Thymus (tissue), 11 donors: ENCODE measurements around the gene RASAL2. TPM values are rescaled to one million over a fixed set of nuclear protein-coding genes. Genes with fewer than 3 reads are reported as not detected.

Experiments used
- DNase-seq, 9 donors: peaks; one replicate each; pipeline ENCODE4 v3.0.0-alpha.2; 2013; ENCODE audit warnings: low spot score in 9 of 9, low read depth in 6 of 9, missing footprints in 1 of 9
- H3K27ac ChIP-seq, 2 donors: one replicate each; pipeline ENCODE4 v1.5.1; 2013; ENCODE audit warnings: control low read depth in 1 of 2, low read depth in 1 of 2, low read length in 1 of 2, mild to moderate bottlenecking in 1 of 2, moderate library complexity in 1 of 2
- H3K27me3 ChIP-seq, 2 donors: one replicate each; pipeline ENCODE4 v1.5.1; 2013; ENCODE audit warnings: low read length in 1 of 2; ENCODE audit not compliant: control insufficient read depth in 2 of 2, insufficient read depth in 1 of 2
- H3K36me3 ChIP-seq, 2 donors: one replicate each; pipeline ENCODE4 v1.5.1; 2013; ENCODE audit warnings: low read length in 1 of 2, mild to moderate bottlenecking in 1 of 2, moderate library complexity in 1 of 2; ENCODE audit not compliant: control insufficient read depth in 2 of 2, insufficient read depth in 2 of 2
- H3K4me1 ChIP-seq, 2 donors: one replicate each; pipeline ENCODE4 v1.5.1; 2013; ENCODE audit warnings: low read length in 2 of 2; ENCODE audit not compliant: control insufficient read depth in 2 of 2, insufficient read depth in 2 of 2
- H3K4me3 ChIP-seq, 2 donors: one replicate each; pipeline ENCODE4 v1.5.1; 2013; ENCODE audit warnings: low read length in 2 of 2, control low read depth in 1 of 2, mild to moderate bottlenecking in 1 of 2
- H3K9me3 ChIP-seq, 2 donors: one replicate each; pipeline ENCODE4 v1.5.1; 2013; ENCODE audit warnings: low read length in 1 of 2, mild to moderate bottlenecking in 1 of 2; ENCODE audit not compliant: control insufficient read depth in 2 of 2, insufficient read depth in 1 of 2
- WGBS: extraction: QIAGEN DNeasy Blood & Tissue Kit; methylation state at CpG from one replicate; pipeline ENCODE4 v1.1.7; 2013; 5-methylcytosine and 5-hydroxymethylcytosine counted together
- polyA plus RNA-seq: library from polyadenylated mRNA; stranded (reverse); fragments of 200-250 nt; gene quantifications from one replicate; pipeline ENCODE4 v1.2.3, GENCODE V29; 2013
- total RNA-seq: library from RNA; stranded (reverse); fragments of 120-200 nt; gene quantifications from one replicate; pipeline ENCODE4 v1.2.4, GENCODE V29; 2013
- donor health status: healthy.

Gene RASAL2
- total and polyA plus RNA-seq, 2 donors: 1.9 to 2.6 TPM

DNA sequence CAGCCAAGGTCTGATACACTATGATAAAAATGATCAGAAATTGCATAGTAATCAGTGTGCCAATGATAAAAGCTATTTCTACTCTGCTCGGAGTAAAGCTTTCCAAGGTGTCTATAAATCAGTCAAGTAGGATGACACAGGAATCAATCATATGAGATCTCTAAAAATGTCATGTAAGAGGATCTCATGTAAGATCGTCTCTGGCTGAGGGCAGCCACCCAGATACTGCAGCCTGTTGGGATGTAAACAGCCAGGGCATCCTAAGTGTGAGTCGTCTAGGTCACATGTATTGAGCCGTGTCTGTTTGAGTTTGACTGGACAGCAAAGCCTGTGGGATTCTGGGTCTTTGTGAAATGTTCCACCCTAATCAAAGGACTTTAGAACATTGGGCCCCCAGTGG is 416.3 kb downstream of the RASAL2 start:
- Histone ChIP-seq H3K27ac (no peak overlapping the region), H3K36me3 (no peaks in the 10 kb centered on the region), H3K4me1 (peaks cover 0 to 5% of the 10 kb centered on the region in 2 donors), H3K9me3 (peaks cover 0 to 2% of the 10 kb centered on the region in 2 donors), H3K27me3 (no peaks in the 10 kb centered on the region), H3K4me3 (no peak overlapping the region)
- no peak for DNase-seq
- WGBS: 96% methylated on average over 4 of the region's 4 CpGs

DNA sequence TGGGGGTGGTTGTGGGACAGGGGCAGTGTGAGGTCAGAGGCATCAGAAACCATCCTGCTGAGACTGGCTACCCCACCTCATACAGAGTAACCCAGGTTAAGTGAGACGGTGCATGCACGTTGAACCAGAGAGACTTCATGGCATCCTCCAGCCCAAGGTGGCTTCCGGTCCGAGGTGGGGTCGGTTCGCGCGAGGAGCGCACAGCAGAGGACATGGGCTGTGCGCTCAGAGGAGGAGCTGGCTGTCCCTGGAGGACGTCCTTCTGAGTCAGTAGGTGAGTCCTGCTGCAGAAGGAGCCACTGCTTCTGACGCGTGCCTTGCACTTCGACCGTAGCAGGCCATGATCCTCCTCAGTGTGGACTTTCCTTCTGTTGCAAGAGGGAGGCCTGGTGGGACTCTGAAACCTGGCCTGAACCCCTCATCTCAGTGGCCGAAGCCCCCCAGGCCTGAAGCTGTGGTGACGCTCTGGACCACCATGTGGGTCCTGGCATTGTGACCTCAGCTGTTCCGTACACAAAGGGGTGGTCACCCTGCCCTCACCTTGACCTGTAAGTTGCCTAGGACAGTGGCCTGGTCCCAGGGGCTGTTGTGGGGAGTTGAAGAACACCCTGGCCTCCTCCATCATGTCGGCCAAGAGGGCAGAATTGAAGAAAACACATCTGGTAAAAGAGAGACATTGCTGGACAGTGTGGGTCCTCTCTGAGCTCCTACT is 418.8 kb downstream of the RASAL2 start, which contains the start of gene TEX35:
TEX35 (plus strand) TSS at position 544 of the 712 bp plus-strand sequence; CDS start at position 624, 80 bp downstream.
- Histone ChIP-seq H3K4me1 (no peaks in the 10 kb centered on the region), H3K27me3 (no peaks in the 10 kb centered on the region), H3K9me3 (peaks cover 0 to 2% of the 10 kb centered on the region in 2 donors), H3K4me3 (no peak within 1 kb of the TSS), H3K36me3 (no peaks in the 10 kb centered on the region), H3K27ac (no peak within 1 kb of the TSS)
- WGBS: 97% methylated on average over 19 of the region's 19 CpGs
- no peak for DNase-seq

DNA sequence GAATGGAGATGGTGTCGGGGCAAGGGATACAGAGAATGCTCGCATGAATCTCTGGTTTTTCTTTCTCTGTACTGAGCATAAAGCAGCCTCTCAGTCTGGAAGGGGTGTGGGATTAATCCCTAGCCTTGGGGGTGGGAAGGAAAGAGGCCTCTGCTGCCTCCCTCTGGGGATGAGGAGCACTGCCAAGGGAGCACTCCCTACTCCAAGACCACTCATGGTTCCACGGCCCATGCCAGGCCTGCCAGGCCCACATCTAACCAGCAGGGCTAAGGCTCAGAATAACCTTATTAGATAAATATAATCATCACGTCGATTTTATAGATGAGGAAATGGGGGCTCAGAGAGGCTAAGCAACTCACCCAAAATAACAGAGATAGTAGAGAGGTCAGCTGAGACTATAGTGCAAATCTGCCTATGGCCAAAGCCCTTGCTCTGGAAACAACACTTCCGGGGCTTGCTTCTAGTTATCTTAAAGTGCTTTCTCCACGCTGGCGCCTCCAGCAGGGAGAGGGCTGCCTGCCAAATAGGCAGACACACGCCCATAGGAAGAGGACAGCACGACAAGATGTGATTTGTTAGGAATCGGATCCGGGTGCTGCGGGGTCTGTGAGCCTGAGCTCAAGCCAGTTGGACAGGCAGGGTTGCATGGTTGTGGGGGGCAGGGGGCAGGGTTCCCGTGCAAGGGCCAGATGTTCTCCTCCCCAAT is 419.5 kb downstream of the RASAL2 start:
- Histone ChIP-seq H3K36me3 (no peaks in the 10 kb centered on the region), H3K4me1 (no peaks in the 10 kb centered on the region), H3K27me3 (no peaks in the 10 kb centered on the region), H3K27ac (no peak overlapping the region), H3K9me3 (peaks cover 0 to 2% of the 10 kb centered on the region in 2 donors), H3K4me3 (no peak overlapping the region)
- DNase-seq: no peak
- WGBS: 92% methylated on average over 14 of the region's 14 CpGs

DNA sequence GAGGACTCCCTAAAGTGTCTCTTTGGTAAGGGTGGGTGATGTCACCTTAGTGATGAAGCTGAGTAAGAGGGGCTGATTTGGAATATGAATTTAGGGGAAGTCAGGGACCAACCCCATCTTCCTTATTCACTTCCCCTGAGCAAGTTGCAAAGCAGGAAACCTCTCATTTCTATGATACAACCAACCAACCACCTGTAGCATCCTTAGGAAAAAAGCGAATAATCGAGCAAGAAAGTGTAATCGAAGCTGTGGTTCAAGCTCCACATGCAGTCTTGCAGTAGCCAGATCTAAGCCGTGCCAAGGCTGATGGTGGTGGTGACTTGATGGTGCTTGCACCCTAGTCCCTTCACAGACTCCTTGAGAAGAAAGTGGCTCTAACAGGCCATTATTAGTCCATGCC is 422.2 kb downstream of the RASAL2 start:
- peaks cover 0 to 2% of the 10 kb centered on the region in 2 donors for H3K9me3 ChIP-seq
- no peaks in the 10 kb centered on the region for H3K36me3 ChIP-seq
- no peaks in the 10 kb centered on the region for H3K4me1 ChIP-seq
- no peak overlapping the region for H3K4me3 ChIP-seq
- no peak overlapping the region for H3K27ac ChIP-seq
- WGBS: 95% methylated on average over 4 of the region's 4 CpGs
- no peak for DNase-seq
- no peaks in the 10 kb centered on the region for H3K27me3 ChIP-seq

DNA sequence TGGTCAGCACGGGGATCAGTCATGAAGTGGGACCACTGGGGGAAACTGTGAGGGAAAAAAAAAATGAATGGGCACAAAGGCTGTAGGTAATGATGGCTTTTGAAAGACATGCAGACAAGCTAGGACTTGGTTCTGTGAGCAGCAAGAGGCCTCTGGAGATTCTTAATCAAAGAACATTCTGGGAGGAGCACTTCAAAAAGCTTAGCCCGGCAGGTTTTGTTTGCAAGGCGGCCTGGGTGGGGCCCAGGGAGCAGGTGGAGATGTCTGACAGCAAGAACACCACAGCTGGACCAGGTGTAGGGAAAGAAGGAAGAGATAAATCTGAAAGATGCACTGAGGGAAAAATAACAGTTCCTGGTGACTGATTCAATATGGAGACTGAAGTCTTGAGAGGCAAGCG is 425.0 kb downstream of the RASAL2 start:
- WGBS: 92% methylated on average over 4 of the region's 4 CpGs

DNA sequence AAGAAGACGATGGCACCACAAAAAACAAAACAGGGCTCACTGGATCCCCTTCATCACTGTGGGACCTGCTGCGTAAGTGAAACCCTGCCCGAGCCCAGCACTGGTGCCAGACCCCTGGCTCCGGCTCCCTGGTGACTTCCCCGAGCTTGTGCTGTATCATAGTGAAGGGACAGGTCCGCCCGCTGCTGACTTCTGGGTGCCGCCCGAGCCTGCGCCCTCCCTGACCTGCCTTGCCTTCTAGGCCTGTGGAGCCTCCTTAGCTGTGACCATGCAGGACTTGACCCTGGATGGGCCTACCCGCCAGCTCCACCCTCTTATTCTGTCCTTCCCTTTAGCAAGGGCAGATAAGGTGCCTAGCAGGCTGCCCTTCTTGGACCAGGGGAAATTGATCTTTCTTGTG is 426.9 kb downstream of the RASAL2 start:
- no peaks in the 10 kb centered on the region for H3K9me3 ChIP-seq
- WGBS: 97% methylated on average over 11 of the region's 11 CpGs
- no peak for DNase-seq
- no peaks in the 10 kb centered on the region for H3K4me1 ChIP-seq
- no peak overlapping the region for H3K27ac ChIP-seq
- no peaks in the 10 kb centered on the region for H3K36me3 ChIP-seq
- H3K27me3 ChIP-seq: no peaks in the 10 kb centered on the region
- no peak overlapping the region for H3K4me3 ChIP-seq

More for the DNA sequence above, 425.0 kb downstream of the RASAL2 start:
- Histone ChIP-seq H3K27ac (no peak overlapping the region), H3K36me3 (no peaks in the 10 kb centered on the region), H3K27me3 (no peaks in the 10 kb centered on the region), H3K4me3 (no peak overlapping the region), H3K4me1 (no peaks in the 10 kb centered on the region), H3K9me3 (no peaks in the 10 kb centered on the region)
- no peak for DNase-seq

DNA sequence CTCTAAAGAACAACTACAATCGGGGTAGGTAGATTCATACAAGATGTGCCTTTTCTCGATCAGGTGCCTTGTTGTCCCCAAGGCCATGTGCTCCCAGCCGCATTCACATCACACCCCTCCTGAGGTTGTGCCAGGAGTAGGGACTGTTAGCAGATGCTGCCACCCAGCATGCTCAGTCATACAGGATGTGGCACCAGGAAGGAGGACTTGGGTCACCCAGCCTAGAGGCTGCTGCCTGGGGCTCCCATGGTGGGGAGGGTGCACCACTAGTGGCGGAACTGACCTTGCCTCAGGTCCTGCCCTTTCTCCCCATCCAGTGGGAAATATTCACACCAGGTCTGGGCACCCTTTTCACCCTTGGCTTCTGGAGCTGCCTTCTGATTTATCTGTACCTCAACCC is 427.3 kb downstream of the RASAL2 start:
- Histone ChIP-seq H3K9me3 (no peaks in the 10 kb centered on the region), H3K4me1 (no peaks in the 10 kb centered on the region), H3K27me3 (no peaks in the 10 kb centered on the region), H3K36me3 (no peaks in the 10 kb centered on the region), H3K4me3 (no peak overlapping the region), H3K27ac (no peak overlapping the region)
- DNase-seq: no peak
- WGBS: 96% methylated on average over 4 of the region's 4 CpGs

DNA sequence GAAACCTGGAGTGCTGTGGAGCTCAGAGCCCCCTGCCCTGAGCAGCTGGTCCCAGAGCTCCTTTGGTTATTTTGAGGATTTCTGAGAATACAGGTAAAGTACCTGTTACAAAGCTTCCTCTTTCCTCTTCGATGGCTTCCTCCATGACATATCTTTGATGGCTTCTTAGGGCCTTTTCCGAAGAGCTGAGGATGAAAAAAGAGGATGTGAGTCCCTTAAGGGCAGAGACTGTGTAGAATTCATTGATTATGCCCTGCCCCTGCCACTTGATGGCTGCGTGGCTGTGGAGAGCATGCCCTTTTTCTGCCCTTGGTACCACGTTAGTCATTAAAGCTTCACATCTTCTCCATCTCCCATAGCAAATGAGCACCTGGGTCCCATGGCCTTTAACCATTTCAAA is 433.2 kb downstream of the RASAL2 start:
- Histone ChIP-seq H3K27me3 (no peaks in the 10 kb centered on the region), H3K4me1 (no peaks in the 10 kb centered on the region), H3K9me3 (no peaks in the 10 kb centered on the region), H3K27ac (no peak overlapping the region), H3K4me3 (no peak overlapping the region), H3K36me3 (no peaks in the 10 kb centered on the region)
- WGBS: 87% methylated on average over 4 of the region's 4 CpGs
- DNase-seq: no peak

DNA sequence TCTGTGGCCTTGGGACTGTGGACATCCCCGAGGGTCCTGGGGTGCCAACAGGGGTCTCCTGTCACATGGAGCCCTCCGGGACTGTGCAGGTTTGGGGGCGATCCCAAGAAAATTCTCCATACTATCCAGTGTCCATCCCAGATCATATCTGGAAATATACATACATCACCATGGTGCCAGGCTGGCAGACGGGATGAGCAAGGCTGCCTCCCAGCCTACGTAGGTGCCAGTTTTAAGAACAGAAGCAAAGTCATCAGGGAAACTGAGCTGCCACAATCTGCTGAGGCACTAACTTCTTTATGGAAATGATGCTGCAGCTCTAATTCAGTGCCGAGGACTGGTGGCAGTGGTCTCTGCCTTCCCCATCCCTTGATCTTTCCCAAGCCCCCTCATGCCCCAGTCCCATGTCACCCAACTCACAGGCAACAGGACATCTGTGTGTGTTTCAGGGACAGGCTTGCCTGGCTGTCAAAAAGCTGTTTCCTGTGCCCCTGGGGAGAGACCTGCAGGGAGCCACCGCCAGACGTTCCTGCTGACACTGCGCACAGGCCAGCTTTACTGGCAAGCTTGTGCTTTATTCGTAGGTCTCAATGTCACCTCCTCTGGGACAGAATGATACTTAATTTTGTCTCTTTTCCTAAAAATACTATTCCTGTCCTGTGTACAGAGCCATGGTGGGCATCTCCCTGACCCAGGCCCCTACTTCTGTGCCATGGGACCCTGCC is 434.5 kb downstream of the RASAL2 start:
- H3K4me1 ChIP-seq: no peaks in the 10 kb centered on the region
- no peak overlapping the region for H3K4me3 ChIP-seq
- no peaks in the 10 kb centered on the region for H3K9me3 ChIP-seq
- WGBS: 90% methylated on average over 10 of the region's 10 CpGs
- H3K36me3 ChIP-seq: no peaks in the 10 kb centered on the region
- no peaks in the 10 kb centered on the region for H3K27me3 ChIP-seq
- no peak for DNase-seq
- H3K27ac ChIP-seq: no peak overlapping the region
